Measurements from ENCODE around the gene NLRP6. TPM values are rescaled to one million over a fixed set of nuclear protein-coding genes. Genes with fewer than 3 reads are reported as not detected.

NLRP6 gene
- total RNA-seq, 1 experiment from 2014 or later: not detected

GRCh38 chr11:292211-293121 lies 14.3 kb downstream of the NLRP6 start:
- no peak for DNase-seq (ENCODE audit: low read depth)

- no peak for DNase-seq (ENCODE audit: low read depth)
Observed at GRCh38 chr11:293271-293851, 15.2 kb downstream of the NLRP6 start.

- no peak for DNase-seq (ENCODE audit: low read depth)
Observed at GRCh38 chr11:293852-294661, 15.8 kb downstream of the NLRP6 start.

GRCh38 chr11:294780-295179 lies 16.6 kb downstream of the NLRP6 start:
- no peak for DNase-seq (ENCODE audit: low read depth)

GRCh38 chr11:295351-296170 lies 17.4 kb downstream of the NLRP6 start:
- DNase-seq (ENCODE audit: low read depth): no peak

- no peak for DNase-seq (ENCODE audit: low read depth)
Observed at GRCh38 chr11:296171-297050, 18.2 kb downstream of the NLRP6 start.

GRCh38 chr11:297051-297585 lies 18.9 kb downstream of the NLRP6 start:
- DNase-seq (ENCODE audit: low read depth): no peak

- DNase-seq (ENCODE audit: low read depth): no peak
Observed at GRCh38 chr11:297586-298405, 19.6 kb downstream of the NLRP6 start.

- DNase-seq (ENCODE audit: low read depth): no peak
Observed at GRCh38 chr11:298406-299065, 20.3 kb downstream of the NLRP6 start.

GRCh38 chr11:299081-299891 lies 21.1 kb downstream of the NLRP6 start, which contains the start of gene IFITM5:
TSS of gene IFITM5 (minus strand) at chr11:299526. CDS start at chr11:299490, 36 bp downstream.
- DNase-seq (ENCODE audit: low read depth): no peak

GRCh38 chr11:299951-300735 lies 21.9 kb downstream of the NLRP6 start:
- DNase-seq (ENCODE audit: low read depth): peak; percentile 51

GRCh38 chr11:303363-303762 lies 25.2 kb downstream of the NLRP6 start:
- no peak for DNase-seq (ENCODE audit: low read depth)

GRCh38 chr11:304061-304506 lies 25.9 kb downstream of the NLRP6 start:
- no peak for DNase-seq (ENCODE audit: low read depth)

- DNase-seq (ENCODE audit: low read depth): peak; percentile 47
Observed at GRCh38 chr11:304915-305843, 27.0 kb downstream of the NLRP6 start.

GRCh38 chr11:305844-306211 lies 27.6 kb downstream of the NLRP6 start:
- no peak for DNase-seq (ENCODE audit: low read depth)
